ENCODE data around the gene CTNNBL1. TPM values are rescaled to one million over a fixed set of nuclear protein-coding genes. Genes with fewer than 3 reads are reported as not detected.

The CTNNBL1 gene
- total and polyA plus RNA-seq, 11 donors = 22.6 to 68.9 (median 50.5) TPM

- TF ChIP-seq CTCF (IDR thresholded peaks at IDR 0.05) (no peak), POLR2A (IDR thresholded peaks at IDR 0.05) (no peak)
- WGBS, 4 donors = 88 to 92% (median 89%) methylated on average over 5 of the region's 5 CpGs
- Histone ChIP-seq H3K9me3 (no peaks in the 10 kb centered on the region), H3K36me3 (no peaks in the 10 kb centered on the region), H3K27me3 (peaks cover 0 to 12% (median 0%) of the 10 kb centered on the region in 9 donors), H3K4me3 (no peak overlapping the region), H3K4me1 (peaks cover 0 to 16% (median 12%) of the 10 kb centered on the region in 12 donors), H3K27ac (no peak overlapping the region)
- ATAC-seq = no peak
- no peak for DNase-seq
- intact Hi-C loops (cut with DNase I) = loop anchor here in 2 of 10 donors (10.0 kb wide), 2 partner anchors 235 to 335 kb away; no protein-coding TSS in a partner anchor
These were observed 196.3 kb downstream of the CTNNBL1 start for GRCh38 chr20:37890108-37890507.

GRCh38 chr20:37890643-37891042 is 196.8 kb downstream of the CTNNBL1 start:
- 82 to 90% (median 86%) methylated on average over 12 to 13 of the region's 13 CpGs for WGBS, 4 donors
- intact Hi-C loops (cut with DNase I) = loop anchor here in 2 of 10 donors (10.0 kb wide), 2 partner anchors 236 to 334 kb away; no protein-coding TSS in a partner anchor
- Histone ChIP-seq H3K36me3 (no peaks in the 10 kb centered on the region), H3K9me3 (no peaks in the 10 kb centered on the region), H3K4me3 (no peak overlapping the region), H3K27me3 (peaks cover 0 to 6% (median 0%) of the 10 kb centered on the region in 9 donors), H3K27ac (no peak overlapping the region), H3K4me1 (peaks cover 0 to 16% (median 12%) of the 10 kb centered on the region in 12 donors)
- TF ChIP-seq CTCF (IDR thresholded peaks at IDR 0.05) (no peak), POLR2A (IDR thresholded peaks at IDR 0.05) (no peak)
- ATAC-seq (no peak), DNase-seq (no peak)

- Histone ChIP-seq H3K9me3 (no peaks in the 10 kb centered on the region), H3K27me3 (no peaks in the 10 kb centered on the region), H3K36me3 (no peaks in the 10 kb centered on the region), H3K27ac (no peak overlapping the region), H3K4me1 (peaks cover 0 to 13% (median 6%) of the 10 kb centered on the region in 12 donors), H3K4me3 (no peak overlapping the region)
- DNase-seq = no peak
- no peak for ATAC-seq
- intact Hi-C loops (cut with DNase I) = loop anchor here in 2 of 10 donors (10.0 kb wide), 2 partner anchors 237 to 333 kb away; no protein-coding TSS in a partner anchor
- no peak for TF ChIP-seq CTCF (IDR thresholded peaks at IDR 0.05)
- no peak for TF ChIP-seq POLR2A (IDR thresholded peaks at IDR 0.05)
- WGBS, 4 donors = 52 to 66% (median 57%) methylated on average over 9 of the region's 9 CpGs
These were observed 198.2 kb downstream of the CTNNBL1 start for GRCh38 chr20:37892001-37892400.

- no peak for TF ChIP-seq CTCF (IDR thresholded peaks at IDR 0.05)
- TF ChIP-seq POLR2A (IDR thresholded peaks at IDR 0.05) = no peak
- intact Hi-C loops (cut with DNase I) = loop anchor here in 2 of 10 donors (10.0 kb wide), 2 partner anchors 239 to 331 kb away; no protein-coding TSS in a partner anchor
- DNase-seq (no peak), ATAC-seq (no peak)
- Histone ChIP-seq H3K4me1 (peaks cover 0 to 21% (median 8%) of the 10 kb centered on the region in 12 donors), H3K27ac (no peak overlapping the region), H3K36me3 (no peaks in the 10 kb centered on the region), H3K9me3 (no peaks in the 10 kb centered on the region), H3K27me3 (no peaks in the 10 kb centered on the region), H3K4me3 (no peak overlapping the region)
- 85 to 89% (median 85%) methylated on average over 5 of the region's 5 CpGs for WGBS, 4 donors
These were observed 199.9 kb downstream of the CTNNBL1 start for GRCh38 chr20:37893566-37894241.

Data from heart left ventricle (tissue), 16 donors.